NCI-H460 (cell line): ENCODE measurements around the gene NHSL2. TPM values are rescaled to one million over a fixed set of nuclear protein-coding genes. Genes with fewer than 3 reads are reported as not detected.

Experiments
- DNase-seq: peaks from one replicate; pipeline ENCODE4 v3.0.0-alpha.2; 2016; ENCODE audit warnings: low read depth; ENCODE audit errors: extremely low read depth
- total RNA-seq: library from RNA; depleted of rRNA; stranded (reverse); fragments of >200 nt; shearing (Covaris generic); gene quantifications from 2 replicates; pipeline ENCODE4 v1.2.3, GENCODE V29; 2014

NHSL2 gene
- total RNA-seq, 1 experiment from 2014 or later: 0.05 TPM

DNA sequence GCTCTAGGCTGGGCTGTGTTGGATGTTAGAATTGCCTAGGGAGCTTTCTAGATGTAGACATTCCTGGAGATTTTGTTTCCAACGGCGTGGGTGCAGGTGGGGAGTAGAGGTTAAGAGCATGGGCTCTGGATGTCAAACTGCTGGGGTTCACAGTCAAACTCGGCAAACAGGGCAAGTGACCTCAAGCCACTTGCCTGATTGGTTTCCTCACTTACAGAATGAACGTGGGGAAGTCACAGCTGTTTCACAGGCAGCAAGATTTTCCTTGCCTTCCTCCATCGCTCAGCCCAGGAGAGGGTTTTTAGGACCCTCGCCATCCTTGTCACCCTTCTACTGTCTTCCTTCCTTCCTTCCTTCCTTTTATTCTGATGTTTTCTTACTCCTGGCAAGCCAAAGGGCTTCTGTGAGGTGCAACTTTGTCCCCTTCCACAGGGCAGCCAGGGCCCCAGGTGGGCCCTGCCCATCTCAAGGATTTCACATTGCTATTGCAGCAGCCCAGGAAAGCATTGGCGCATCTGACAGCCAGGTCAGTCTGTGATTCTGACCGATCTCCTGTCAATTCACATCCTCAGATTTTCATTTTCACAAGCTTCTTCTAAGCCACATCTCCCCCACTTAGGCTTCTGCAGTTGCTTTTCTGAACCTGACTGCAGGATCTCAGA is 214.0 kb downstream of the NHSL2 start:
- DNase-seq: no peak

- no peak for DNase-seq
These were observed 214.8 kb downstream of the NHSL2 start for GRCh38 chrX:72125331-72126047.

GRCh38 chrX:72126048-72126415 is 215.4 kb downstream of the NHSL2 start:
- no peak for DNase-seq

- DNase-seq: peak; percentile 72
These were observed 216.0 kb downstream of the NHSL2 start for GRCh38 chrX:72126539-72127140.

DNA sequence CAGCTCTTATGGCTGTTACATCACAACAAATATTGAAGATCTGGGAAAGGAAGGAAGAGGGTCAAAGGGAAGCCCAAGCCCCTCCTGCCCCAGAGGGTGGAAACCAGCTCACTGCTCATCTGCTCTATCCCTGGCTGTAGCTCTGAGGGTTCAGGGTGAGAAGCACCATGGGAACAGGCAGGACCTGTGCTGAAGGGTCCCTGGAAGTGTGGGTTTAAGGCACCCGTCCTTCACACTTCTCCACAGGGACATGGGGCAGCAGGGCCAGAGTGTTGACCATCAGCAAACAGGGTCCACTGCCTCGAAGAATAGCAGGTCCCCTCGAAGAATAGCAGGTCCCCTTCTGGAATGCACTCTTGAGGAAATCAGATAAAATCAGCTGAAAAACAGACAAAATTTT is 216.7 kb downstream of the NHSL2 start:
- no peak for DNase-seq

- no peak for DNase-seq
These were observed 217.7 kb downstream of the NHSL2 start for GRCh38 chrX:72128183-72128834.

DNA sequence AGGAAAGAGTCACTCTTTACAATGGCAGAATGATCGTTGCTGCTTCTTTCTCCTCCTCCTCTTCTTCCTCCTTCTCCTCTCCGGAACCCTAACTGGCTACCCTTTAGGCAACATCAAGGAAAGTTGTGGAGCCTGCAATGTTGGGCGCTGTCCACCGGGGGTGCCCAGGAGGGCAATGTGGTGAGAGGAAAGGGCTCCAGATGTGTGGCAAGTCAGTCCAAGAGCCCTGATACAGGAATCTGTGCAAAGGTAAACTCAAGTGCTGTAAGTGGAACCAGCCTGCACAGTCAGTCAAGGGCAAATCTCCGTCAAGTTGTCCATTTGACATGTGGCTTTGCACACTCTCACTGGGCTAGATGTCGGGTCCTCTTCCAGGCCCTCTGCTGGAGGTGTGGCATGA is 218.2 kb downstream of the NHSL2 start:
- peak; percentile 5 for DNase-seq

DNA sequence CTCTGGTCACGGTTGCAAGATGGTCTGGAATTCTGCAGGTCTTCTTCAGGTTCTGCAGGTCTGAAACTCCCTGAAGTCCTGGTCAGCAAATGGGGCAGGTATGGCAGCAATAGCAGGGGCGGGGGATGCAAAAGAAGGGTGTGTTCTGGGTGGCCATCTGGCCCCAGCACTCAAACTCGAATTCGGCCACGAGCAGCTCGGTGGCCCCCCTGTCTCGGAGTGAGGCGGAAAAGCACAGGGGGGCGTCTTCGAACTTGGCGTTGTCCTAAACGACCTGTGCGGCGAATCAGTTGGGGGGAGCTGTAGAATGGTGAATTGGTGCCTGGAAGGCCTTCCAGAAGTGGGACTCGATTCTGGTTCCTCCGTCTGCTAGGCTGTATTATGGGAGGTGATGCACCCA is 219.0 kb downstream of the NHSL2 start:
- no peak for DNase-seq

- DNase-seq: no peak
These were observed 219.6 kb downstream of the NHSL2 start for GRCh38 chrX:72130156-72130761.

DNA sequence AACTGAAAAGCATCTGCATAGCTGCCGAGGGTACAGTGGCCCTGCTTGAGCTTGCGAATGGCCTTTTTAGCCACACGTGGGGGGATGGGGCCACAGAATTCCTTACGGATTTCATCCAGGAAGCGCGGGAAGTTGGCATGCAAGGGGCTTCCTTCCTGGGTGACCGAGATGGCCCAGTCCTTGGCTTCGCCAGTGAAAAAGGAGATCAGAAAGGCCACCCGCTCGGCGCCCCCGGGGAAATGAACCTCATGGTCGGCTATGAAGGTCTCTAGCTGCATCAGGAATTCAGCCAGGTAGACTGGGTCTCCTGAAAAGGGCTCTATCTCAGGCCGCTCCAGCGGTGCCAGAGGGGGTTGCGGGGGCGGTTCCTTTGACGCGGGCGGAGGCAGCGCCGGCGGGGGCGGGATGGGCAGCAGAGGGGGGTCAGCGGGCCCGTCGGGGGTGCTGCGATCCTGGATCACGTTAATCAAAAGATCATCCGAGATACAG is 220.2 kb downstream of the NHSL2 start:
- no peak for DNase-seq

- DNase-seq: peak; percentile 77
These were observed 221.0 kb downstream of the NHSL2 start, which contains the start of gene RTL5 for GRCh38 chrX:72131317-72132294. Gene RTL5 (minus strand): TSS chrX:72131915.

- no peak for DNase-seq
These were observed 221.8 kb downstream of the NHSL2 start for GRCh38 chrX:72132456-72132855.

- DNase-seq: no peak
These were observed 223.4 kb downstream of the NHSL2 start for GRCh38 chrX:72133851-72134546.

DNA sequence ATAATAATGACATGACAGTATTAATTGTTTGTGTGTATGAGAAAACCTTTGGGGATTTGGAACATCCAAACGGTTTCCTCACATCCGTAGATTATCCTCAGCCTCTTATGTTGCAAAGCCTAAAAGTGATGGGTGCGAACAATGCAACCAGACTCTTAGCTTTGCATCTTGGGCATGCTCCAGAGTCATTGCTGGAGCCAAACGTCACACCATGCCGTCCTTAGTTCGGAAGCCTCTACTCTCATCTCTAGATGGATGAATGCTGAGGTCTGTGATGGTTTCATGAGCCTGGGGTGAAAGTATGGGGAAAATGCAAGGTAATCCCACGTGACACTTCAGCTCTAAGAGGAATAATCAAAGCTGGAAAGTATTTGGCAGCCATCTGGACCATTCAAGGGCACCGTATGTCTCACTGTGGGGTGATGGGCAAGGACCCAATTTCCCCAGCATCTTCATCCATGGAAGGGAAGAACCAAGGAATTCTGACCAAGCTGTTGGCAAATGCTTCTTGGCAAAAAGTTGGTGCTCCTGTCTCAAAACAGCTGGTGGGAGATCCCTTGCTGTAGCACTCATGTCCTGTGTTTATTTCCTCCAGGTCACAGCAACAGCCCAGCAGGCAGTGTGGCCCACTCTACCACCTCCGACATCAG is 227.3 kb downstream of the NHSL2 start:
- DNase-seq: no peak

GRCh38 chrX:72139538-72139937 is 228.9 kb downstream of the NHSL2 start:
- no peak for DNase-seq

DNA sequence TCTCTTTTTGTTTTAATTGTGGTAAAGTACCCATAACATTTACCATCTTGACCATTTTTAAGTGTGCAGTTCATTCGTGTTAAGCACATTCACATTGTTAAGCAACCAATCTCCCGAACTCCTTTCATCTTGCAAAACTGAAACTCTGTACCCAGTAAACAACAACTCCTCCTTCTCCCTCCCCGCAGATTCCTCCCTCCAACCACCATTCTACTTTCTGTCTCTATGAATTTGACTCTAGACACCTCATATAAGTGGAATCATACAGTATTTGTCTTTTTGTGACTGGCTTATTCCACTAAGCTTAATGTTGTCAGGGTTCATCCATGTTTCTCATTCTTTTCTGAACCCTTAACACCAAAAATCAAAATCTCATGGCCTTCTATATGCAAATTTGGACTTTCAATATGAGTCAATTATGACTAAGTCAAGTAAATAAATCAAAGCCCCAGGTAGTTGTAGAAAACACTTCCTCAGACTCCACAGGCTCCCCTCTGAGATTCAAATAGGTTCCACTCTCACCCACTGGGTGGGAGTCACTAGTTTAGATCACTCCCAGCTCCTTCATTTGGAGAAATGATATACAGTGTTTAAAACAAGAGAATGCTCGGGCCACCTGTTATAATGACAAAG is 230.8 kb downstream of the NHSL2 start:
- DNase-seq: no peak

- no peak for DNase-seq
These were observed 231.6 kb downstream of the NHSL2 start for GRCh38 chrX:72142094-72142793.
